Peyer's patch (tissue), 4 donors: Measurements from ENCODE around the gene ZBTB37.

Source experiments
- POLR2A ChIP-seq, 2 donors: fragments of 450-650 bp; IDR thresholded peaks; one replicate each; pipeline ENCODE4 v1.5.1; 2017; ENCODE audit warnings: antibody characterized with exemption in 2 of 2, mild to moderate bottlenecking in 2 of 2, moderate library complexity in 2 of 2
- TF ChIP-seq, protein P1 (sequence below), 6 experiments: fragments of 450-650 bp in 4 of 6; fragments of 200-600 bp in 2 of 6; sonication (generic) in 1 of 6; IDR thresholded peaks; one replicate each; pipeline ENCODE4 v1.5.1; 2017 to 2019; ENCODE audit warnings: antibody characterized with exemption in 6 of 6, mild to moderate bottlenecking in 3 of 6, moderate library complexity in 1 of 6

DNA sequence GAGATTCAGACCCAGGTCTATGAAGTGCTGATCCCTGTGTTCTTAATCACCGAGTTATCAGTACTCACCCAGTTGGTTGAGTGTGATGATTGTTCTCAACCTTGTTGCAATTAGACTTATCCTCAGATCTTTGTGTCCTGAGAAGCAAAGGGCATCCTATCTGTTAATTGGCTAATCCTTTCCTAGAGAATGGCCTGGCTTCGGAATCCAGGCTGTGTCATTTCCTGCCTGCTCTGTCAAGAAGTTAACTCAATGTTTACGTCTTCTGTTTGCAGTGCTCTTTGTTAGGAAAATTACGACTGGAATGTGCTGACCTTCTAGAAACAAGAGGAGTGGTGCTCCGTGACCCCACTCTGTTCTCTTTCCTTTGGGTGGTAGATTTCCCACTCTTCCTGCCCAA lies 15.1 kb upstream of the ZBTB37 start:
- TF ChIP-seq, protein P1, sequence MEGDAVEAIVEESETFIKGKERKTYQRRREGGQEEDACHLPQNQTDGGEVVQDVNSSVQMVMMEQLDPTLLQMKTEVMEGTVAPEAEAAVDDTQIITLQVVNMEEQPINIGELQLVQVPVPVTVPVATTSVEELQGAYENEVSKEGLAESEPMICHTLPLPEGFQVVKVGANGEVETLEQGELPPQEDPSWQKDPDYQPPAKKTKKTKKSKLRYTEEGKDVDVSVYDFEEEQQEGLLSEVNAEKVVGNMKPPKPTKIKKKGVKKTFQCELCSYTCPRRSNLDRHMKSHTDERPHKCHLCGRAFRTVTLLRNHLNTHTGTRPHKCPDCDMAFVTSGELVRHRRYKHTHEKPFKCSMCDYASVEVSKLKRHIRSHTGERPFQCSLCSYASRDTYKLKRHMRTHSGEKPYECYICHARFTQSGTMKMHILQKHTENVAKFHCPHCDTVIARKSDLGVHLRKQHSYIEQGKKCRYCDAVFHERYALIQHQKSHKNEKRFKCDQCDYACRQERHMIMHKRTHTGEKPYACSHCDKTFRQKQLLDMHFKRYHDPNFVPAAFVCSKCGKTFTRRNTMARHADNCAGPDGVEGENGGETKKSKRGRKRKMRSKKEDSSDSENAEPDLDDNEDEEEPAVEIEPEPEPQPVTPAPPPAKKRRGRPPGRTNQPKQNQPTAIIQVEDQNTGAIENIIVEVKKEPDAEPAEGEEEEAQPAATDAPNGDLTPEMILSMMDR (IDR thresholded peaks at IDR 0.05): no peak
- no peak for TF ChIP-seq POLR2A (IDR thresholded peaks at IDR 0.05)
